BJ (cell line): ENCODE data around the gene DCLK3. TPM values are rescaled to one million over a fixed set of nuclear protein-coding genes. Genes with fewer than 3 reads are reported as not detected.

Experiments used
- CTCF ChIA-PET: fragments of 350-600 bp; formaldehyde crosslinking; extraction: SDS; loops from one replicate; lab custom pipeline; 2021; ENCODE audit warnings: antibody characterized with exemption, inconsistent platforms; lab: Yijun Ruan, JAX
- POLR2A ChIA-PET: fragments of 300-600 bp; sonication (Branson Sonifier 250); formaldehyde crosslinking; extraction: SDS; loops from one replicate; lab custom pipeline; 2021; ENCODE audit warnings: antibody characterized with exemption; lab: Charles Lee
- DNase-seq: peaks from one replicate; pipeline ENCODE4 v3.0.0-alpha.2; 2011; ENCODE audit warnings: low read depth
- H3K27me3 ChIP-seq: 2 replicates; pipeline ENCODE4 v1.6.0; 2011; ENCODE audit warnings: low read length; ENCODE audit not compliant: control insufficient read depth, insufficient read depth
- H3K36me3 ChIP-seq: 2 replicates; pipeline ENCODE4 v1.5.1; 2011; ENCODE audit warnings: low read length; ENCODE audit not compliant: control insufficient read depth, insufficient read depth
- H3K4me3 ChIP-seq: 2 replicates; pipeline ENCODE4 v1.5.1; 2011; ENCODE audit warnings: low read depth, mild to moderate bottlenecking, control low read depth, low read length
- polyA plus RNA-seq: library from polyadenylated mRNA; depleted of rRNA; stranded (reverse); fragments of >200 nt; gene quantifications from 2 replicates; pipeline ENCODE4 v1.2.3, GENCODE V29; 2011
- TF ChIP-seq, protein P1 (sequence below): IDR thresholded peaks from 2 replicates; pipeline ENCODE4 v1.5.1; 2011; ENCODE audit warnings: low read depth, mild to moderate bottlenecking, control low read depth, inconsistent platforms, low read length, moderate library complexity; ENCODE audit not compliant: insufficient read depth

The DCLK3 gene
- polyA plus RNA-seq, 1 experiment: not detected

DNA sequence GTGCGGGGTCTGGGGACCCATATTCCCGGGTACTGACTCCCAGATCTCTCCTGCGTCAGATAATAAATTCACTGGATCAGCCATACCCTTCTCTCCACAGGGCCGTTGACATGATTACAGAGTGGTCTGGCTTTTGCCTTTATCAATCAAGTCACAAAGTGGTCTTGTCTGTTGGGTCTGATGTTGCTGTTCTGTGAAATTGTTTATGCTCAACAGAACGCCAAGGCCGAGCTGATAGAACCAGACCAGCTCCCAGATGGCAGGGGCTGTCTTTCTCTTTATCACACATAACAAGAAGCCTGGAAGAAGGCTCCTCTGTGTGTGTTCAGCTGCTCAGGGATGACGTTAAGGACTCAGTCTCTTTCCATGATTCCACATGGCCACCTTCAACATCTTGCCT is 751 bp upstream of the DCLK3 start:
- Histone ChIP-seq H3K27me3 (peaks cover 24% of the 10 kb centered on the region), H3K36me3 (no peaks in the 10 kb centered on the region), H3K4me3 (no peak overlapping the region)
- ChIA-PET POLR2A (no interaction called here), CTCF (no interaction called here)
- TF ChIP-seq, protein P1, sequence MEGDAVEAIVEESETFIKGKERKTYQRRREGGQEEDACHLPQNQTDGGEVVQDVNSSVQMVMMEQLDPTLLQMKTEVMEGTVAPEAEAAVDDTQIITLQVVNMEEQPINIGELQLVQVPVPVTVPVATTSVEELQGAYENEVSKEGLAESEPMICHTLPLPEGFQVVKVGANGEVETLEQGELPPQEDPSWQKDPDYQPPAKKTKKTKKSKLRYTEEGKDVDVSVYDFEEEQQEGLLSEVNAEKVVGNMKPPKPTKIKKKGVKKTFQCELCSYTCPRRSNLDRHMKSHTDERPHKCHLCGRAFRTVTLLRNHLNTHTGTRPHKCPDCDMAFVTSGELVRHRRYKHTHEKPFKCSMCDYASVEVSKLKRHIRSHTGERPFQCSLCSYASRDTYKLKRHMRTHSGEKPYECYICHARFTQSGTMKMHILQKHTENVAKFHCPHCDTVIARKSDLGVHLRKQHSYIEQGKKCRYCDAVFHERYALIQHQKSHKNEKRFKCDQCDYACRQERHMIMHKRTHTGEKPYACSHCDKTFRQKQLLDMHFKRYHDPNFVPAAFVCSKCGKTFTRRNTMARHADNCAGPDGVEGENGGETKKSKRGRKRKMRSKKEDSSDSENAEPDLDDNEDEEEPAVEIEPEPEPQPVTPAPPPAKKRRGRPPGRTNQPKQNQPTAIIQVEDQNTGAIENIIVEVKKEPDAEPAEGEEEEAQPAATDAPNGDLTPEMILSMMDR: no peak
- no peak for DNase-seq

DNA sequence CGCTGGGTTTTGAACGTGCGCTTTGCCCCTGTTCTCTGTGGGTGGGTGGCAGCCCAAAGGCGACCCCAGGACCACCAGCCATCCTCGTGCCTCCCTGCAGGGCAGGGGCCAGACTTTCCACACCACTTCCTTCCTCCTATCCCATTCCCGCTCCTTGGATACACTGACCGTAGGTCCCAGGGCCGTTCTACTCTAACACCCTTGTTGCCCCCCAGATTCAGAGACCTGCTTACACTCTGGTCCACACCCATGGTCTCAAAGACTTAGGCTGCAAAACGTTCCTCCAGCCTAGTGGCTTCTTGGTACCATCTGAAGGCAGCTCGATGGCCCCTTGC is 318 bp upstream of the DCLK3 start:
- ChIA-PET CTCF (no interaction called here), POLR2A (no interaction called here)
- H3K36me3 ChIP-seq: no peaks in the 10 kb centered on the region
- DNase-seq: no peak
- H3K27me3 ChIP-seq: peaks cover 24% of the 10 kb centered on the region
- H3K4me3 ChIP-seq: no peak overlapping the region
- TF ChIP-seq, protein P1: no peak

DNA sequence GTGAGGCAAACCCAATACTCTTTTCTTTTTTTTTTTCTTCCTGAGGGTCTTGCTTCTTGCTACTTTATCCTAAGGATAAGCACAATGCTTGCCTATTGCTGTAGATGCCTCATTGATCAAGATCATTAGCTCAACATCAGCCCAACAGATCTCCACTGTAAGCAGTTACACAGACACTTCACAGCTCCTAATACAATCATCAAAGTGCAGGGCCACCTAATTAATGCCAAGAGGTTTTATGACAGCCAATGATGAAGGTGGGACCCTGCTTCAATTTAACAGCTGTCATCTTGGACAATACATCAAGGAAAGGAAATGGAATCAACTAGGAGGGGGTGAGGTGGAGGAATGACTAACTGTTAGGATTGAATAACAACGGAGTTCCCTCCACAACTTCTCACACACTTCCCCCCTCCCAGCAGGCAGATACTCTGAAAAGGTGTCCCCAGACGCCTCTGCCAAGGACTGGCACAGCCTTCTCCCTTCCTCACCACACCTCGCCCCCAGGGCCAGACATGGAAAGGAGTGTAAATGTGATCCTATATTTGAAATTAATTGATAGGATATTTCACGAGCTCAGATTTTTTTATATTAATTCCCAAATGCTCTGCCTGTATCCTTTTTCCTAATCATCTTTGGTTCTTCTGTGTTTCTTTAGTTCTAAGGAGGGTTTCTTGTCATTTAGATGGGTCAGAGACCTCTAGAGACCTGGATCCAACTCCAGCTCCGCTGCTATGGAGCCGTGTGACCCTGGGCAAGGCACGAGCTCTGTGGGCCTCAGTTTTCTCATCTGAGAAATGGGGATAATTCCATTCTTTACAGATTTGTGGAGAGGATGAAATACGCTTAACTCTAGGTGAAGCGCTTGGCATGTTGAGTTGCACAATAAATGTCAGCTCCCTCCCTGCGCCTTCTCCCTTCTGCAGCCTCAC is 1.2 kb downstream of the DCLK3 start:
- H3K4me3 ChIP-seq: no peak overlapping the region
- H3K36me3 ChIP-seq: no peaks in the 10 kb centered on the region
- H3K27me3 ChIP-seq: peaks cover 26% of the 10 kb centered on the region
- POLR2A ChIA-PET: no interaction called here
- CTCF ChIA-PET: interaction anchor here (0.9 kb wide), 1 partner anchor 29 kb away, joined by 3 read pairs; no protein-coding TSS in a partner anchor
- TF ChIP-seq, protein P1: no peak
- no peak for DNase-seq

DNA sequence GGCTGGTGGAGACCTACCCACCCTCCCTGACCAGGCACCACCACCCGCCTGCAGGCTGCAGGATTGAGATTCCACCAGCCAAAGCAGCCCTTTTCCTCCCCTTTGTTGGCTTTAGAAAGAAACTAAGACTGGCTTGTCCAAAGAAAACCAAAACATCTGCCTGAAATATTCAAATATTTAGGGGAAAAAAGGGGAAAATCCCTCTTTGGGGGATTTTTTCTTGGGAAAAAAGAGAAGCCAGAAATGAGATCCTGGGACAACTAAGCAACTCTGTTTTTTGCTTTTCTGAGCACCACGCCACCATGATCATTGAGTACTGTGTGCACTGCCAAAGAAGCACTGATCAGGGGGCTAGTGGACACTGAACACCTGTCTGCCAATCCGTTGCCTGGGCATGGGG is 2.6 kb downstream of the DCLK3 start:
- no peak overlapping the region for H3K4me3 ChIP-seq
- H3K27me3 ChIP-seq: peaks cover 26% of the 10 kb centered on the region
- no peak for DNase-seq
- ChIA-PET POLR2A (no interaction called here), CTCF (no interaction called here)
- TF ChIP-seq, protein P1: no peak
- H3K36me3 ChIP-seq: no peaks in the 10 kb centered on the region

DNA sequence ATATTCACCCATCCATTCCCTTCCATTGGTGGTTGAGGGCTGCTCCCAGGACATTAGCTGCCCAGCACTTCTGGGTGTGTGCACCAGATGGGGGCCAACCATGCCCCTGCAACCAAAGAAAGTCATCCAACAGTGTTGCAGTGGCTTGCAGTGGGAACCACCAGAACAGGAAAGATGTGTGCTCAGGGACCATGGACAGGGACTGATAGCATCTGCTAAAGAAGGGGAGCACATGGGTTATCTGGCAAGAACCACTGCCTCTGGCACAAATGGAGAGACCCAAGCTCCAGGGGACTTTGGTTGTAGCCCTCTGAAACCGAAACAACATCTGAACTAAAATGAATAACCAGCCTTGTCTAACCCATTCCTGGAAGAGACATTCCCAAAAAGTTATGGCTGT is 8.1 kb downstream of the DCLK3 start:
- DNase-seq: no peak
- Histone ChIP-seq H3K4me3 (no peak overlapping the region), H3K27me3 (0 out of 2 replicates have a peak, but pooled peaks cover 2% of the 10 kb centered on the region), H3K36me3 (no peaks in the 10 kb centered on the region)
- ChIA-PET POLR2A (no interaction called here), CTCF (no interaction called here)
- TF ChIP-seq, protein P1: no peak
